ENCODE measurements around the gene RNF121.

Gene RNF121

GRCh38 chr11:71991494-71991893 lies 62.6 kb downstream of the RNF121 start:
- no peak for DNase-seq

- no peak for DNase-seq
Measured at GRCh38 chr11:71992136-71992730, 63.4 kb downstream of the RNF121 start.

- DNase-seq = no peak
Measured at GRCh38 chr11:71994786-71995185, 65.9 kb downstream of the RNF121 start.

DNA sequence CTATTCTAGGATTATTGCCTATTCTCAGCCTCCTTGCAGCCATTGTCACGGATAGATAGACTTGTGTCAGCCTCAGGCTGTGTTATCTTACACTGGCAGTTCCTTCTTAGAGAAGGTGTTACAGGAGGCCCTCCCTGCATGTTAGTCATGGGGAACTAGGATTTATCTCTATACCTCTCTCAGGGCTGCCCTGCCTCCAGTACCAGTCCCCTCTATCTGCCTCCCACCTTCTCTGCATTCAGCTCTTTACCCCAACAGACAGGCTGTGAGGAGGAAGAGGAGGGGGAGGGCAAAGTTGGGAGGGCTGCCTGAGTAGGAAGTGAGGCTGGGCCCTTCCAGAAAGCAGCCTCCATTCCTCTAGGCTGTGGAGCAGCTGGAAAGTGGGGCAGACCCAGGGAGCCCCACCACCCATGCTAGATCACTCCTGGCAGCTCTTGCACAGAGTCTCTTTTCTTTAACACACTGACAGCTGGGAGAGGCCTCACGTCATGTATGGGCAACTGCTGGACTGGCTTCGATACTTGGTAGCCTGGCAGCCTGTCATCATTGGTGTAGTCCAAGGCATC lies 67.0 kb downstream of the RNF121 start:
- no peak for DNase-seq

DNA sequence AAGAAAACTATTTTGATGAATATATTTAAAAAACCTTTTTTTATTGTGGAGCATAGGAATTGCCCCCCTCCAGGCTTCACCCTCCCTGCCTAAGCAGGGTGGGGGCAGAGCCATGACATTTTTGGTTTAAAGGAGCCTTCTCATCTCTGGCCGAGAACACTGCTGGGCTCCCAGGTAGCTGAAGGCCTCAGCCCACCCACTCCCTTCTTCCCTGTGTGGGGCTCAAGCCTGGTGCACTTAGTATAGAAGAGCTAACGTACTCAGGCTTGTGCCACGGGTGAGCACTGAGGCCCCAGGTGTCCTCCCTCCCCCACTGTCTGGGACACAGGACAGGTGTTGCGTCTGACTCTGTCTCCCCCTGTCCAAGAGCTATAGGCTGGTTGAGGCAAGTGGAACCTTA lies 67.7 kb downstream of the RNF121 start:
- no peak for DNase-seq

- DNase-seq = no peak
Measured at GRCh38 chr11:71996946-71997345, 68.1 kb downstream of the RNF121 start.

DNA sequence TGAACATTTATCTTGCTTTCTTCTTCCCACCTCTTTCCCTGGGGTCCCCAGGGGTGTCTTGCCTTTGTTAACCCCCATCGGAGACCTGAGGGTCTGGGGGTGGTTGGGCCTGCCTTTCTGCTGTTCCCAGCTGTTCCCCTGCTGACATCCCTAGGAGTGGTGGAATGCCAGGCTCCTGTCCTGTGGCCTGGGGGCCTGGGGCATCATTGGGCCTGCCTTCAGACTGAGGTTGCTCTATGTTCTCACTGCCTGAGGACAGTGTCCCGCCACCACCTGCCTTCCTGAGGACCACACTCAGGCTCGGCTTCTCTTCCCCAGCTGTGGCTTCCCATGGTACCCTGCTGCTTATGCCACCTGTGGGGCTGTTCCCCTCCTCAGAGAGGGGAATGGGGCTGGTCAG lies 68.7 kb downstream of the RNF121 start:
- DNase-seq = no peak

- no peak for DNase-seq
Measured at GRCh38 chr11:71998061-71998460, 69.2 kb downstream of the RNF121 start.

GRCh38 chr11:71998649-71999310 lies 69.9 kb downstream of the RNF121 start, which contains the start of gene IL18BP:
TSS of gene IL18BP (plus strand) at chr11:71998909. CDS start at chr11:71999985, 1,076 bp downstream.
- no peak for DNase-seq

- DNase-seq = no peak
Measured at GRCh38 chr11:71999362-71999761, 70.5 kb downstream of the RNF121 start.

GRCh38 chr11:71999798-72000197 lies 71.0 kb downstream of the RNF121 start:
- no peak for DNase-seq

- DNase-seq = no peak
Measured at GRCh38 chr11:72000202-72000867, 71.5 kb downstream of the RNF121 start.

DNA sequence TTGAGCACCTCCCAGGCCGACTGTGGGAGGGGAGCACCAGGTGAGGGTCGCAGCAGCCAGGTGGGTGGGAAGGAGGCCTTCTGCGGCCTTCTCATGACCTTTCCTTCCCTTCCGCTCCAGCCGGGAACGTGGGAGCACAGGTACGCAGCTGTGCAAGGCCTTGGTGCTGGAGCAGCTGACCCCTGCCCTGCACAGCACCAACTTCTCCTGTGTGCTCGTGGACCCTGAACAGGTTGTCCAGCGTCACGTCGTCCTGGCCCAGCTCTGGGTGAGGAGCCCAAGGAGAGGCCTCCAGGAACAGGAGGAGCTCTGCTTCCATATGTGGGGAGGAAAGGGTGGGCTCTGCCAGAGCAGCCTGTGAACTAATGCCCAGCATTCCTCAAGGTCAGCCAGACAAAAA lies 72.4 kb downstream of the RNF121 start:
- DNase-seq = no peak

GRCh38 chr11:72001834-72002591 lies 73.2 kb downstream of the RNF121 start:
- no peak for DNase-seq

DNA sequence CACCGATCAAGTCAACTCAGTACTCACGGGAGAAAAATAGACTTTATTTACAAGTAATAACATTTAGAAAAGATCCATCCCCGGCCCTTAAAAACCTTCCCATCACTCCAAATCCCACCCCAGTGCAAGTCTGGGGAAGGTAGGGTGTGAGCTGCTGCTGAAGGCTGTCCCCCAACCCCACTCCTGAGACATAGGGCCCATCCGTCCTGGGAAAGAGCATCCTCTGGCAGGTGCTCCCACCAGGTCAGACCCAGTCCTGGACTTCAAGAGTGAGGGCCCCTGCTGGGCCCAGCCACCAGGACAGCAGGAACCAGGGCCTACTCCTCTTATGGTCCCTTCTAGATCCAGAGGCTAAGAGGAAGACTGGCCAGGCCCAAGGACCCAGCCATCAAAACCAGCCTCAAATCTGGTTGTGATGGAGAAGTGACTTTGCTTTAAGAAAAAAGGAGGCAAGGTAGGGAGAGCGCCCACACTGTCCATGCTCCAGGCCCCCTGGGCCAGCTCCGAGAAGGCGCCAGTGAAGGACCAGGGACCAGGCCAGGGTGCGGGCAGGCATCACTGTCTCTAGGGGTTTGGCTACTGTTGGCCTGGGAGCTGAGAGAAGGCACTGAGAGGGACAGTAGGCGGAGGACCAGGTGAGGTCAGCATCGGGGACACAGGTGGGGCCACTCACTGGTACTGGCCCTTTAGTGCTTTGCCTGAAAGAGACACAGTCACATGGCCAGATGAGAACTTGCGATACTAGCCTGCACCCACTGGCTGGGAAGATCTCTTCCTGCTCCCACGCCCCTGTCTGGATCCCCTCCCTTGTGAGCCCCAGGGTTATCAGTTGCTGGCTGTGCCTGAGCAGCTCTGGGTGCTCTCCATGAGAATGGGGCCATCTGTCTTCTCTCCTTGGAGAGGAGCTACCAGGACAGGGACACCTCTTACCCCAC lies 74.3 kb downstream of the RNF121 start:
- DNase-seq = no peak

- no peak for DNase-seq
Measured at GRCh38 chr11:72003776-72004171, 74.9 kb downstream of the RNF121 start.

- DNase-seq = no peak
Measured at GRCh38 chr11:72004515-72005346, 75.9 kb downstream of the RNF121 start.

DNA sequence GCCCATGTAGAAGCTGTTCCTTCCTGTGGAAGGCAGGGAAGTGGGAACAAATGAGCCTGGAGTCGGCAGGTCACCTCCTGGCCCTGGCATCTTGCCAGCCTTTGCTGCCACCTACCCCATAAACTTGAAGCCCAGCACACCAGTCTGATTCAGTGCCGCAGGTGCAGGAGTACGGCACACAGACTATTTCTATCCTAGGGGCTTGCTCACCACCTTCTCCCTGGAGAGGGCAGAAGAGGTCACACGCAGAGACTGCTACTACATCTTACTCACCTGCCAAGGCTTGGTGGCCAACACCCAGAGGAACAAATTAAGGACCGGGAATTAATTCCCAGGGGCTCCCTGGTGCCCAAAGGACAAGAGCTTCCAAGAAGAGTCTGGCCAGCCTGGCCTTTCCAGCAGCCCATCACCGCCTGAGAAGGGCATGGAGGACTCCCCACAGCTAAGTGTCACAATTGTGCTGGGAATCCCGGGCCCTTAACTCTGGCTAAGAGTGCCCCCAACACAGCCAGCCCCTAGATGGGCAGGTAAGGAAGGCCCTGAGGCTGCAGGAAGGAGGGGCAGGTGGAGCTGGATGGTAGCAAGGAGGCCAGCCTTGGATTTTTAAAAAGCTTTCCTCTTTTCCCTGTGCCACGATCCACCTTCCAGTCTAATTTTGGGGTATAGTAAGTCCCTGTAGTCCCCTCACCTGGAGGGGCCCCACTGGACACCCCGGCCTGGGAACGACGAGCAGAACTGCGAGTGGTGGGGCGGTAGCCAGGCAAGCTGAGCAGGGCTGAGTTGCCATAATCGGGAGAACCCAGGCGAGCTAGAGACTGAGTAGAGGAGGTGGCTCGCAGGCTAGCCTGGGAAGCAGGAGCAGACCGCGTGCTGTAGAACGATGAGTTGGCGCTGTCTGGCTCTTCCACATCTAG lies 76.8 kb downstream of the RNF121 start:
- DNase-seq = no peak

GRCh38 chr11:72006309-72007088 lies 77.7 kb downstream of the RNF121 start:
- DNase-seq = no peak

Measured in NCI-H226 (cell line).